ENCODE data around the gene SLC2A10.

Gene SLC2A10

DNA sequence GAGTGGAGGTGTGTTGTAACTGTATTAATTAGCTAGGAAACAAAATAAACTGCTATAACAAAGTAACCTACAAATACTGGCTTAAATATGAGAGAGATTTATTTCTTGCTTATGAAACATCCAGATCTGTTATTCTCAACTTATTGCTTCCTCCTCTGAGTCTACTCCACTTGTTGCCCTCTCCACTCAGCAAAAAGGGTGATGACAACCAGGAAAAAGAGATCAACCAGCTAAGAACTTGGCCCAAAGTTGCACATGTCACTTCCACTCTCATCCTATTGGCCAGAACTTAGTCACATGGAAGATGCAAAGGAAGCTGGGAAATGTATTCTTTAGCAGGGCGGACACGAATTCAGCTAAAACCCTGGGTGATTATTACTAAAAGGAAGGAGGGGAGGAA, 15.0 kb upstream of the SLC2A10 start:
- TF ChIP-seq, protein P1, sequence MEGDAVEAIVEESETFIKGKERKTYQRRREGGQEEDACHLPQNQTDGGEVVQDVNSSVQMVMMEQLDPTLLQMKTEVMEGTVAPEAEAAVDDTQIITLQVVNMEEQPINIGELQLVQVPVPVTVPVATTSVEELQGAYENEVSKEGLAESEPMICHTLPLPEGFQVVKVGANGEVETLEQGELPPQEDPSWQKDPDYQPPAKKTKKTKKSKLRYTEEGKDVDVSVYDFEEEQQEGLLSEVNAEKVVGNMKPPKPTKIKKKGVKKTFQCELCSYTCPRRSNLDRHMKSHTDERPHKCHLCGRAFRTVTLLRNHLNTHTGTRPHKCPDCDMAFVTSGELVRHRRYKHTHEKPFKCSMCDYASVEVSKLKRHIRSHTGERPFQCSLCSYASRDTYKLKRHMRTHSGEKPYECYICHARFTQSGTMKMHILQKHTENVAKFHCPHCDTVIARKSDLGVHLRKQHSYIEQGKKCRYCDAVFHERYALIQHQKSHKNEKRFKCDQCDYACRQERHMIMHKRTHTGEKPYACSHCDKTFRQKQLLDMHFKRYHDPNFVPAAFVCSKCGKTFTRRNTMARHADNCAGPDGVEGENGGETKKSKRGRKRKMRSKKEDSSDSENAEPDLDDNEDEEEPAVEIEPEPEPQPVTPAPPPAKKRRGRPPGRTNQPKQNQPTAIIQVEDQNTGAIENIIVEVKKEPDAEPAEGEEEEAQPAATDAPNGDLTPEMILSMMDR (IDR thresholded peaks at IDR 0.05; ENCODE audit: low read depth, low read length): no peak
- no peak overlapping the region for H3K4me3 ChIP-seq (ENCODE audit: low read depth, low read length)

DNA sequence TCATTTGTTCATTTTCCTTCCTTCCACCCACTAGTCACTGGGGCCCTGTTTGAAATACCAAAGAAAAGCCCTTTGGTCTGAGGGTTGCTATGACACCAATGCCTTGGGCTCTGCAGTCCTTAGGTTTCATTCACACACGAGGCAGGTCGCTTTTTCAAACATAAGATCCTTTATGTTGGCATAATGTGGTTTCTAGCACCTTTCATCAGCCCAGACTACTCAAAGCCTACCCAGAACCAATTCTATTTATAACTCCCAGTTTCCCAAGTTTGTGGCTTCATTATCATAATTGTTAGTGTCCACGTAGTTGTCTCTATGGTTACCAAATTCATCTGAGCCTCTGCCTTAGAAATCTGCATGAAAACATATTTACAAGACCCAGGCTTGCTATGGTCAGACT, 13.6 kb upstream of the SLC2A10 start:
- no peak overlapping the region for H3K4me3 ChIP-seq (ENCODE audit: low read depth, low read length)
- TF ChIP-seq, protein P1 (IDR thresholded peaks at IDR 0.05; ENCODE audit: low read depth, low read length): no peak

DNA sequence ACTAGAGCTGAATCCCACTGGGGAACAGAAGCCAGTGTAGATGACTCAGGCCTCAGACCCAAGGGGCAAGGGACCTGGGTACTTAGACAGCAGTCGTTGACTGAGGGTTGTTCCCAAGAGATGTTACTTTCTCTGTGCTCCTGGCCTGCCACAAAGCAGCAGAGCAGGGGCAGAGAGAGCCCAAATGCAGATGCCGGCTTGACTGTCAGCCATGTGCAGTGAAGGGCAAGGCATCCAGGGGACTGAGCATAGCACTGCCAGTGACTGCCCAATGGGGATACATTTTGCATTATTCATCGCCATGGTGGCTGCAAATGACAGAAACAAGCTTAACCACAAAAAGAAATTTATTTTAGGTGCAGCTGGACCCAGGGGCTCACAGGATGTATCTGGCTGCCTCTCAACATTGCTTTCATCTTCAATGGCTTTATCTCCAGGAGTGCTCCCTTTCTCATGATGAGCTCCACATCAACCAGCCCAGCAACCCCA, 12.6 kb upstream of the SLC2A10 start:
- TF ChIP-seq, protein P1 (IDR thresholded peaks at IDR 0.05; ENCODE audit: low read depth, low read length): no peak
- no peak overlapping the region for H3K4me3 ChIP-seq (ENCODE audit: low read depth, low read length)

DNA sequence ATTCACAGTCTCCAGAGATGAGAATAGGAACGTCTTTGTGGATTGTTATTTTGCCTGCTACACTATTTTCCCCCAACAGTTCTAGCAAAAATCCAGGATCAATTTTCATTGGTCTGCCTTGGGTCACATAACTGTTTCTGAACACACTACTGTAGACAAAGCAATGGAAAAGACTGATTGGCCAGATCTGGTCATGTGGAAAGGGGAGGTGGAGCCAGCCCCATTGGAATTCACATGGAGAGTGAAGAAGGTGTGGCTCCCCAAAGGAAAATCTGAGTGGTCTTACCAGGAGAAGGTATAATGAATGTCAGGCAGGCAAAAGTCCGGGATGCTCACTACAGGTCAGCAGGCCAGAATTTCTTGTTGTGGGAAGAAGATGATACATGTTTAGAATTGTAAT, 10.7 kb upstream of the SLC2A10 start:
- TF ChIP-seq, protein P1 (IDR thresholded peaks at IDR 0.05; ENCODE audit: low read depth, low read length): no peak
- no peak overlapping the region for H3K4me3 ChIP-seq (ENCODE audit: low read depth, low read length)

DNA sequence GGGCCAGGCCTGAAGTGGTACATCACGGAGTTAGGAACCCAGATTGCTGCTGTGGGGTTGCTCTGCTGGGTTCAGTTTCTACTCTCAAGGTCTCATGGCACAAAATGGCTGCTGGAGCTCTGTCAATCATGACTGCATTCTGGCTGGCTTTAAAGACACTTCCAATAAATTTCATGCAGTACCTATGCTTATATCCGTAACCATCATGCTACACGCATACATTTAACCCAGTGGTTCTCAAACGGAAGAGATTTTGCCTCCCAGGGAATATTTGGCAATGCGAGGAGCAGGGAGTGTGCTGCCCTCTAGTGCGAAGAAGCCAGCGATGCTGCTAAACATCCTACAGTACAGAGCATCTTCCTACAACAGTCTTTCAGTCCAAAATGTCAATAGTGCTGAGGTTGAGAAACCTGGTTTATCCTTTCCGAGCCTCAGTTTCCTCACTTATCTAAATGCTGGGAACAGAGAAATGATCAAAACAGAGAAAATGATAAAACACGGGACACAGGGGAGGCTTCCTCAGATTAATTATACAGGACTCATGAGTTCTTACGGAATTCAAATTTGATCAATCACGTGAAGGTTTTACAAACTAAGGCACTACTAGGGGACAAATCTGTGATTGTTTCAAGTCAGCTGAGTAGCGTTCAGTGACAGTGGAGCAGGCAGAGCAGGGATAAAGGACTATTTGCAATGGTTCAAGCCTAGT, 9.6 kb upstream of the SLC2A10 start:
- TF ChIP-seq, protein P1 (IDR thresholded peaks at IDR 0.05; ENCODE audit: low read depth, low read length): peak; percentile 59
- H3K4me3 ChIP-seq (ENCODE audit: low read depth, low read length): no peak overlapping the region

DNA sequence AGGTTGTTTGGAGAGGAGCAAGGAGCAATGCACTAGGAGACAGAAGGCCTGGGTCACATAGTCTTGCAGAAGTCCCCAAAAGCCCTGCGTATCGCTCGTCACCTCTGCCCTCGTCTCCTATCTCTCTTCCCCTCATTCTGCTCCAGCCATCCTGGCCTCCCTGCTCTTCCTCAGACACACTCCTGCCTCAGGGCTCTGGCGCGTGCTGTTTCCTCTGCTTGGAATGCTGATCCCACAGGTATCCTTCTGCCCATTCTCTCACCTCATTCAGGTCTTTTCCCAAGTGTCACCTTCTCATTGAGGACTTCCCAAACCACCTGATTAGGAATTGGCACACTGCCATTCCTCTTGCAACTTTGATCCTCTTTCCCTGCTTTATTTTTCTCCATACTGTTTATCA, 9.0 kb upstream of the SLC2A10 start:
- TF ChIP-seq, protein P1 (IDR thresholded peaks at IDR 0.05; ENCODE audit: low read depth, low read length): no peak
- no peak overlapping the region for H3K4me3 ChIP-seq (ENCODE audit: low read depth, low read length)

DNA sequence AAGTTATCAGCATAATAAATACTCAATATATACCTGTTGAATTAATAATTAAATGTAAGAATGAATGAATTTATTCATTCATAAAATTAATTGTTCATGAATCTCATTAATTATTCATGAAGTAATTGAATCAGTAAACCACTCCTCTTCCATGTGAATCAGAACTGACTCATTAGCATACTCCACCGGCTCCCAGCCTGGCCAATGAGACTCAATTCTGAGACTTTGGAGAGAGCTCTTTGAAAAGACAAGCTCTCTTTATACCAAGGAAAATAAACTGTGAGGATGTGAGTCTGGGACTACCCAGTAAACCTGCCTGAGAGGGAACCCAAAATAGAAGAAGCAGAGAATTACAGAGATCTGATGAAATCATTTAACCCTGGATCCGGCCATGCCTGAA, 8.4 kb upstream of the SLC2A10 start:
- no peak overlapping the region for H3K4me3 ChIP-seq (ENCODE audit: low read depth, low read length)
- TF ChIP-seq, protein P1 (IDR thresholded peaks at IDR 0.05; ENCODE audit: low read depth, low read length): no peak

Data from WI38 (cell line).